IPS-NIHi11 (cell line): ENCODE measurements around the gene RAX2.
"Not testable (repeated sequence)": the region's sequence is repeated elsewhere in the genome, so short reads cannot be mapped to it uniquely, and the experiment has no call there.

Experiments used
- DNase-seq: peaks from one replicate; pipeline ENCODE4 v3.0.0; 2012; ENCODE audit warnings: mixed read lengths, low spot score

The RAX2 gene

DNA sequence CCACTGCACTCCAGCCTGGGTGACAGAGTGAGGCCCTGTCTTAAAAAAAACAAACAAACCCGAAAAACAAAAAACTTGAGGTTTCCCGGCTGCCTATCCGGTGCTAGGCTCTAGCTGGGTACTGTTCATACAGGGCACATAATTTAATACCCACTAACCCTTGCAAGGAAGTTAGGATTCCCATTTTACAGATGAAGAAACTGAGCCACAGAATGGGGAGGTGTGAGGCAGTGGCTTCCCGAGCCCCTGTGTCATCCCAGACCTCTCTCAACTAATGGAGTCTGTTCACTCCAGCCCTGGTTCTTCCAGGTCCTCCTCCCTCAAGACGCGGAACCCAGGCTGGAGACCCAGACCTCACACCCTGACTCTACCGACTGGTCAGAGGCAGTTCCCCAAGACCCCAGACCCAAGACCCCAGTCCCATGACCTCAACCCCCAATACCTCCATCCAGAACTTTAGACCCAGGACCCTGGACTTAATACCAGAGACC, 11.1 kb downstream of the RAX2 start:
- no peak for DNase-seq

DNA sequence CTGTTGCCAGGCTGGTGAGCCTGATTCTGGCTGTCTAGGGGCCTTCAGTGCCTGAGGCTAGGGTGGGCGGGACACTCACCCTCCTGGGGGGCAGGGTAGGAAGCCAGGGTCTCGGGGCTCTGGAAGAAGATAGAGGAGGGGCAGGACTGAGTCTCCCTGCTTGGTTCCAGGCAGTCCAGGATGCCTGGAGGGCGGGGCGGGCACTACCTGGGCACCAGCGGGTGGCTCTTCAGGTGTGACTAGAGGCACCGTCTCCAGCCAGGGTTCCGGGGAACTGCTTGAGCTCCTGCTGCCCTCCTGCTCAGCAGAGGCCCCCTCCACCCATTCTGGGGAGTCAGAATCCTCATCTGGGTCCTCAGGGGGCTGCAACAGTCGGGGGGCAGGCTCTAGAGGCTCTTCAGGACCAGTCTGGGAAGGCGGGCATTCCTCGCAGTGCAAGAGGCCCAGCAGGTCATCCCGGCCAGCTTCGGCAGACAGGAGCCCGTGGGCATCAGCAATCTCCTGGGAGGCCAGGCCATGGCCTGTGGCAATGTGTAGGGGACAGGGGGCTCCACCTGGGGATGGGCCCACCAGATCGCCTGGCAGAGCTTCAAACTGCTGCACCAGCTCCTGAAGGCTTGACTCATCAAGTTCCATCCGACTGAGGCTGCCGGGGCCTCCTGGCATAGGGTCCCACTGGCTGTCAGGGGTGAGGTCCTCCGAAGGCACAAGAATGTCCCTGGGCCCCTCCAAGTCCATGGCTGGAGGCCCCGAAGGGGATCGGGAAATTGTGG, 12.4 kb downstream of the RAX2 start:
- DNase-seq: no peak

GRCh38 chr19:3758297-3758696, 13.7 kb downstream of the RAX2 start:
- not testable (repeated sequence) for DNase-seq

- DNase-seq: not testable (repeated sequence)
These were observed 14.3 kb downstream of the RAX2 start for GRCh38 chr19:3757705-3758104.

GRCh38 chr19:3753631-3754410, 18.2 kb downstream of the RAX2 start:
- DNase-seq: no peak

- DNase-seq: no peak
These were observed 19.5 kb downstream of the RAX2 start for GRCh38 chr19:3752492-3752891.

DNA sequence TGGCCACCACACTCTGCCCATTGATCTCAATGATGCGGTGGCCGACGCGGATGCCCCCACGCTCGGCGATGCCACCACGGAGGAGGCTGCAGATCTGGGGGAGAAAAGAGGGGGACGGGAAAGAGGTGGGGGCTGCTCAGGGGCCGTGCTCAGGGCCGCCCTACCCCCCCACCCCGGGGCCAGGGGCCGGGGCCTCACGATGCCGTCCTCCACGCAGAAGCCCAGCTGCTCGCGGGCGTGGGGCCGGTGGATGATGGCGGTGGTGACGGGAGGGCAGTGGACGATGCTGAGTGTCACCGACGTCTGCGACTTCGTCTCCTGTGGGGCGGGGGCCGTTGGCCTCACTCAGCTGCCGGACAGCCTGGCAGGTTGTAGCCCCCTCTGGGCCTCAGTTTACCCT, 20.8 kb downstream of the RAX2 start:
- no peak for DNase-seq

DNA sequence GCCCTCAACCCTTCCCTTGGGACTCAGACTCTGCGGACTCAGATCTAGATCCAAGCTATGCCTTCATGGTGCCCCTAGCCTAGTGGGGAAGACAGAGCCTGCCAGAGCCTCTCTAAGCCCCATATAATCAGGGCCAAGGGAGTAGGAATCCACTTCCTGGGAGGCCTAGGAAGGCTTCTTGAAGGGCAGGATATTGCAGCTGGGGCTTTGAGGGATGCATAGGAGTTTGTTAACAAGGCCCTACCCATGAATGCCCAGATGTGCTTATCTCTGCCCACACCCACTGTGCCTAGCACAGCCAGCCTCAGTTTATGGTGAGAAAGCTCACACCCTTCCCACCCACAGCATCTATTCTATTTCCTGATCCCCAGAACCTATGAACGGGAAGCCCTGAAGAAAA, 21.8 kb downstream of the RAX2 start:
- no peak for DNase-seq

DNA sequence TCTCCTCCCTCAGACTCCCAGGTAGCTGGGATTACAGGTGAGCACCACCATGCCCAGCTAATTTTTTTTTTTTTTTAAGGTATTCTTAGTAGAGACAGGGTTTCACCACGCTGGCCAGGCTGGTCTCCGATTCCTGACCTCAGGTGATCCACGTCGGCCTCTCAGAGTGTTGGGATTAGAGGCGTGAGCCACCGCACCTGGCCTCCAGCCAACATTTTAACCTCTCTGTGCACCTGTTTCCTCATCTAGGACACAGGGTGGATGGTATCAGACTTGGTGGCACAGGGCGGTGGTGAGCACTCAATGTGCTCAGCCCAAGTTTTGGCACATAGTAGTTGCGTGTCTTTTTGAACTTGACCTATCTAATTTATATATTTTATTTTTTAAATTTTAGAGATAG, 23.1 kb downstream of the RAX2 start:
- no peak for DNase-seq

DNA sequence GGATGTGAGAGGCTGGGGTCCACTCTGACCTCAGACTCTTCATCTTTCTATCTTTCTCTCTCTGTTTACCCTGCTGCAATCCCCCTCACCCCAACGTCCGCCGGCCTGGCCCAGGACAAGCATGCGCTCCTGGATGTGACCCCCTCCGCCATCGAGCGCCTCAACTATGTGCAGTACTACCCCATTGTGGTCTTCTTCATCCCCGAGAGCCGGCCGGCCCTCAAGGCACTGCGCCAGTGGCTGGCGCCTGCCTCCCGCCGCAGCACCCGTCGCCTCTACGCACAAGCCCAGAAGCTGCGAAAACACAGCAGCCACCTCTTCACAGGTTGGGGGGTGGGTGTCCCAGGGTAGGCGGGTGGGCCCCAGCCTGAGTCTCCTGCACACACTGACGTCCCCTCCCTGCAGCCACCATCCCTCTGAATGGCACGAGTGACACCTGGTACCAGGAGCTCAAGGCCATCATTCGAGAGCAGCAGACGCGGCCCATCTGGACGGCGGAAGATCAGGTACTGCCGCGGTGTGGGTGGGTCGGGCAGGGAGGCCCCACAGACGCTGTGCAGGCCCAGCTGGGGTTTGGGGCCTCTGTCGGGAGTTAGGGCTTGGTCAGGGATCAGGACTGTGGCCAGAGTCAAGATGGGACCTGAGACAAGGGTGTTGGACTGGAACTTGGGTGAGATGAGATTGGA, 25.5 kb downstream of the RAX2 start:
- DNase-seq: no peak

DNA sequence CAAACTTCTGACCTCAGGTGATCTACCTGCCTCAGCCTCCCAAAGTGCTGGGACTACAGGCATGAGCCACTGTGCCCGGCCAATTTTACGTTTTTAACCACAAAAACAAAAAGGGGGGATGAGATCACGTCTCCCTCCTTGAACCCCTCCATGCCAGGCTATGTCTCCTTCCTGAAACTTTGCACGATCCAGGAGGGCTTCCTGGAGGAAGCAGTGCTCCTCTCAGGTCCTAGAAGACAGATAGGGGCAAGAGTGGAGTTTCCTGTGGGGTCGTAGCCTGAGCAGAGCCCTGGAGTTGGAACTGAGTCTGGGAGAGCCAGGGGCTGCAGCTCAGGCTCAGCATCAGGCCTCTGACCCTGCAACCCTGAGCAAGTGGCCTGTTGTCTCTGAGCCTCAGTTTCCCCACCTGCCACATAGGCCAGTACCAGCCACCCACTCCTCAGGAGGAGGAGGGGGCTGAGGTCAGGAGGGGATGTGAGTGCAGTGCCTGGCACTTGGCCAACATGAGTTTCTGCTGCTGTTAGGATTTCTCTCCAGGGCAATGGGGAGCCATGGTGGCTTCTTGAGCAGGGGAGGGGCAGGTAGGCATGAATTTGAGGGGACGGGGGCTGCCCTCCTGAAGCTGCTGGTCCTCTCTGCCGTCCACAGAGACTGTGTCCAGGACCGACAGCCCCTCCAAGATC, 26.5 kb downstream of the RAX2 start:
- DNase-seq: no peak

DNA sequence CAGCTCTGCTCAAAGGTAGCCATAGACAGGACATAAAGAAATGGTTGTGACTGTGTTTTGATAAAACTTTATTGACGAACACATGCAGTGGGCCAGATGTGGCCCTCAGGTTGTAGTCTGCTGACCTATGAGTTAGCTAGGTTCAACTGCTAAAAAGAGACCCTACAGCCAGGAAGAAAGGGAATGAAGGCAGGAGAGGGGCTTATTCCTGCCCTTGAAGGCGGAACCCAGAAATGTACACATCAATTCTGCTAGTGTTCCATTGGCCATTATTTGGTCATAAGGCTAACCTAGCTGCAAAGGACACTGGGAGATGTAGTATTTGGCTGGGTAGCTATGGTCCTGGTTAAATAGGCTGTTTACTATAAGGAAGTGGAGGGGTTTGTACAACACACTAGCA, 28.5 kb downstream of the RAX2 start:
- no peak for DNase-seq

DNA sequence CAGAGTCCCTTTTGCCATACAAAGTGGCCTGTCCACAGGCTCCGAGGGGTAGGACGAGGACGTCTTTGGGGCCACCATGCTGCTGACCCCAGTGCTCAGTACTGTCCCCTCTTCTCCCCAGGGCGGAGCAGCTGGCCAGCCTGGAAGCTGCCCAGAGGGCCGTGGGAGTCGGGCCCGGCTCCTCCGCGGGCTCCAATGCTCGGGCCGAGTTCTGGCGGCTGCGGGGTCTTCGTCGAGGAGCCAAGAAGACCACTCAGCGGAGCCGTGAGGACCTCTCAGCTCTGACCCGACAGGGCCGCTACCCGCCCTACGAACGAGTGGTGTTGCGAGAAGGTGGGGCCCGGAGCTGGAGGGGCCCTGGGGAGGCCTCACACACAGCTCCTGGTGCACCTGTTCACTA, 31.6 kb downstream of the RAX2 start:
- no peak for DNase-seq

DNA sequence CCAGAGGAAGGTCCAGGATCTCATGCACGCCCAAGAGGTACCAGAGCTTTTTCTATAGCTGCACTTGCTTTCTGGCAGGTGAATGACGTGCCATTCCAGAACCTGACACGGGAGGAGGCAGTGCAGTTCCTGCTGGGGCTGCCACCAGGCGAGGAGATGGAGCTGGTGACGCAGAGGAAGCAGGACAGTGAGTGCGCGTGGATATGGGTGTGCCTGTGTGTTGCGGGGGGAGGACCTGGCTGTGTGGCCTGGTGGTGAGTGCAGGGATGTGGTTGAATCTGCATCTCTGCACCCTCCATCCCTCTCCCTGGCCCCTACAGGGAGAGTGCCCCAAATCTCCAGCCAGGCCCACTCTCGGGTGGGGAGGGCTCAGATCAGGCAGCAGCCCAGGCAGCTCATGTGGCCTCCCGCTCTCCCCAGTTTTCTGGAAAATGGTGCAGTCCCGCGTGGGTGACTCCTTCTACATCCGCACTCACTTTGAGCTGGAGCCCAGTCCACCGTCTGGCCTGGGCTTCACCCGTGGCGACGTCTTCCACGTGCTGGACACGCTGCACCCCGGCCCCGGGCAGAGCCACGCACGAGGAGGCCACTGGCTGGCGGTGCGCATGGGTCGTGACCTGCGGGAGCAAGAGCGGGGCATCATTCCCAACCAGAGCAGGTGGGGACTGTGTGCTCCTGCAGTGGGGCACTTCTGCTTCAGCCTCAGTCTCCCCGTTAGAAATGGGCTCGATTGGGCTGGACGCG, 33.4 kb downstream of the RAX2 start:
- no peak for DNase-seq

DNA sequence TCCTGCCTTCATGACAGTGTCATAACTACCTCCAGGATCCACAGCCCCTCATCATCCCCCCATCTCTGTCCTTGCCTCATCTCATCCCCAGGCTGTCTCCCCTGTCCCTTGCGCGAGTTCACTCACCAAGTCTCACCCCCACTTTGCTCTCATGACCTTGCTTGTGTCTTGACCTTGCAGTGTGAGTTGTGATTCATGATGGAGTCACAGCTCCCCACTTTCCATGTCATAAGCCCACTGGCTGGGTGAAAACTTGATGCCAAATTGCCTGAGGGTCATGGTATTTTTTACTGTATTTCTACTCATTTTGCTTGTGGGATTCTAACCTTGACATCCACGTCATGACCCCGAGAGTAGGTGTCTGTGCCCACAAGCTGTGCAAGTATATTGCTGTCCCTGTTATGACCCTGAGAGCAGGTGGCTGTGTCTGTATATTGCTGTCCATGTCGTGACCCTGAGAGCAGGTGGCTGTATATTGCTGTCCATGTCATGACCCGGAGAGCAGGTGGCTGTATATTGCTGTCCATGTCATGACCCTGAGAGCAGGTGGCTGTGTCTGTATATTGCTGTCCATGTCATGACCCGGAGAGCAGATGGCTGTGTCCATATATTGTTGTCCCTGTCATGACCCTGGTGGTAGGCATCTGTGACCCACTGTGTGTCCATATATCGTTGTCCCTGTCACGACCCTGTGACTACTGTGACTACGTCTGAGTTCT, 34.4 kb downstream of the RAX2 start:
- DNase-seq: no peak

DNA sequence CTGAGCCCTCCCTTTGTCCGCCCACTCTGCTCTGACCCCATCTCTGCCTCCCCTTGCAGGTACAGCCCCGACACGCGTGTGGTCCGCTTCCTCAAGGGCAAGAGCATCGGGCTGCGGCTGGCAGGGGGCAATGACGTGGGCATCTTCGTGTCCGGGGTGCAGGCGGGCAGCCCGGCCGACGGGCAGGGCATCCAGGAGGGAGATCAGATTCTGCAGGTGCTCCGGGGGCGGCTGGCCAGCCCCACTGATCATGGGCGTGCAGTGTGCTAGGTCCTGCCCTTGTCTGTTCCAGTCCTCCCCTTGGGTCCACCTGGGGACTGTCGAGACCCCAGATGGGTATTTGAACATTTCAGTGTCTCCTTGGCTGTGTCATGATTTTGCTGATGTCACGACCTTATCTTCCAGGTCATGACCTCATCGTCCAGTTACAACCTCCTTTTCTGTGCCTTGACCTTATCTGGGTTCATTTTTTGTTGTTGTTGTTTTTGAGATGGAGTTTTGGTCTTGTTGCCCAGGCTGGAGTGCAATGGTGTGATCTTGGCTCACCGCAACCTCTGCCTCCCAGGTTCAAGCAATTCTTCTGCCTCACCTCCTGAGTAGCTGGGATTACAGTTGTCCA, 35.8 kb downstream of the RAX2 start:
- no peak for DNase-seq

DNA sequence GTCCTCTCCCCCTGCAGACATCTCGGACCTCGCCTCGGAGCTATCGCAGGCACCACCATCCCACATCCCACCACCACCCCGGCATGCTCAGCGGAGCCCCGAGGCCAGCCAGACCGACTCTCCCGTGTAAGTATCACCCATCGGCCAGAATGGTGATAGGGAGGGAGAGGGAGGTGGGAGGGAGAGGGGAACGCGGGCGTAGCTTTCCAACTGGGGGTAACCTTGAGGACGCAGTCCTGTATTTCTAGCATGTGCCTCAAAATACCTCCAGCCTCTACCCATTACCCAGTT, 37.8 kb downstream of the RAX2 start:
- DNase-seq: no peak

DNA sequence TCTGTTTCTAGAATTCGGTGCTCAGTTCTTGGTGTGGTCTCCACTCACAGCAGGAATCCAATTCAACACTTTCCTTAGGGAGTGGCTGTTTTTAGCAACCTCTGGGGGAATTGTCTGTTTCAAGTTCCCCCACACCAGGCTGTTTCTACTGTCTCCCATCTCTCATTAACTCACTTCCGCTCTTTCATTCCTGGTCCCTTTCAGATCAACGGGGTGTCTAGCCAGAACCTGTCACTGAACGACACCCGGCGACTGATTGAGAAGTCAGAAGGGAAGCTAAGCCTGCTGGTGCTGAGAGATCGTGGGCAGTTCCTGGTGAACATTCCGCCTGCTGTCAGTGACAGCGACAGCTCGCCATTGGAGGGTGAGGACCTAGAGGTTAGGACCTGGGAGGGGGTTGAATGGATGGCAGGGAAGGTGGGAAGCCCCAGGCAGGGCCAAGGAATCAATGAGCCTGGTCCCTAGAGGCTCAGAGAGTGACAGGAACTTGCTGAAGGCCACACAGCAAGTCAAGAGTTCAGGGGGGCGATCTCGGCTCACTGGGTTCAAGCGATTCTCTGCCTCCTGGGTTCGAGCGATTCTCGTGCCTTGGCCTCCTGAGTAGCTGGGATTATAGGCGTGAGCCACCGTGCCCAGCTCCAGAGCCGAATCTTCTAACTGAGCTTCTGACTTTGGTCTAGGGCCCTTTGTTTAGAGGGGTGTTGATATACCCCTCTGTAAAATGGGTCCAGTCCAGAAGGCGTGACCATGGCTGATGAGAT, 38.3 kb downstream of the RAX2 start:
- no peak for DNase-seq

DNA sequence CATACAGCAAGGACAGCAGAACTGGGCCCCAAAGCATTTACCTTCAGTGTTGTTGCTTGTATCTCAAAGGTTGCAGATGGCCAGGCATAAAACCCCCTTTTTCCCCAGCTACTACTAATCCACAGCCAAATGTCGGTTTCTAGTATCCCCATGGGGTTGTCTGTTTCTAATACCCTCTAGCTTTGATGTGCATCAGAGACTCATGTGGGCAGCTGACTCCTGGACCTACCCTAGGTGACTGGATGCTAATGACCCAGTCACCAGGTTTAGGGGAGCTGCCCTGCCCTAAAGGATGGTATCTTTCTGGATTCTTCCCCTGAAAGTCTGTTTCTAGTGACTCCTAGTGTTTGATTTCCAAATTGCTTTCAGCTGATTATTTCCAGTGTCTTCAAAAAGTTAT, 39.9 kb downstream of the RAX2 start:
- DNase-seq: no peak

GRCh38 chr19:3730457-3730958, 41.5 kb downstream of the RAX2 start:
- DNase-seq: no peak
